ENCODE data around the gene USP17L29.
"Not testable (repeated sequence)": the region's sequence is repeated elsewhere in the genome, so short reads cannot be mapped to it uniquely, and the experiment has no call there.

- not testable (repeated sequence) for TF ChIP-seq CTCF (IDR thresholded peaks at IDR 0.05 in 2 of 3, conservative IDR thresholded peaks at IDR 0.05 in 1 of 3; ENCODE audit: insufficient read depth in 2 of 3, low read depth in 1 of 3, low read length in 3 of 3); KDM4B (IDR thresholded peaks at IDR 0.05; ENCODE audit: borderline replicate concordance in 2 of 2, low read depth in 1 of 2); PHTF2 (CRISPR knock-in tag; IDR thresholded peaks at IDR 0.05); HDGF (IDR thresholded peaks at IDR 0.05); MCM2 (IDR thresholded peaks at IDR 0.05; ENCODE audit: low read depth); EP300 (IDR thresholded peaks at IDR 0.05; ENCODE audit: low read length); POLR2A (conservative IDR thresholded peaks at IDR 0.05)
These were observed 29.2 kb upstream of the USP17L29 start for GRCh38 chr4:9324191-9324590.

All from K562 (cell line).